Ovary (tissue), 3 donors: ENCODE measurements around the gene CSMD2.

Experiments used
- EP300 ChIP-seq: sonication (generic); formaldehyde crosslinking; IDR thresholded peaks from one replicate; pipeline ENCODE4 v1.6.1; 2017; ENCODE audit warnings: antibody characterized with exemption
- POLR2A ChIP-seq: fragments of 450-650 bp; IDR thresholded peaks from one replicate; pipeline ENCODE4 v1.6.1; 2017; ENCODE audit warnings: antibody characterized with exemption, mild to moderate bottlenecking, moderate library complexity
- TF ChIP-seq, protein P1 (sequence below), 3 donors: fragments of 450-650 bp in 2 of 3; fragments of 200-600 bp in 1 of 3; IDR thresholded peaks; one replicate each; pipeline versions ENCODE4 v1.5.1 to v1.8.0; 2016 to 2022; ENCODE audit warnings: antibody characterized with exemption in 3 of 3, mild to moderate bottlenecking in 1 of 3
- donor health status: DM: no; HTN: no; CAD: no.

GRCh38 chr1:34007760-34008159 lies 157.3 kb downstream of the CSMD2 start:
- TF ChIP-seq POLR2A (no peak), EP300 (no peak)
- TF ChIP-seq, protein P1, sequence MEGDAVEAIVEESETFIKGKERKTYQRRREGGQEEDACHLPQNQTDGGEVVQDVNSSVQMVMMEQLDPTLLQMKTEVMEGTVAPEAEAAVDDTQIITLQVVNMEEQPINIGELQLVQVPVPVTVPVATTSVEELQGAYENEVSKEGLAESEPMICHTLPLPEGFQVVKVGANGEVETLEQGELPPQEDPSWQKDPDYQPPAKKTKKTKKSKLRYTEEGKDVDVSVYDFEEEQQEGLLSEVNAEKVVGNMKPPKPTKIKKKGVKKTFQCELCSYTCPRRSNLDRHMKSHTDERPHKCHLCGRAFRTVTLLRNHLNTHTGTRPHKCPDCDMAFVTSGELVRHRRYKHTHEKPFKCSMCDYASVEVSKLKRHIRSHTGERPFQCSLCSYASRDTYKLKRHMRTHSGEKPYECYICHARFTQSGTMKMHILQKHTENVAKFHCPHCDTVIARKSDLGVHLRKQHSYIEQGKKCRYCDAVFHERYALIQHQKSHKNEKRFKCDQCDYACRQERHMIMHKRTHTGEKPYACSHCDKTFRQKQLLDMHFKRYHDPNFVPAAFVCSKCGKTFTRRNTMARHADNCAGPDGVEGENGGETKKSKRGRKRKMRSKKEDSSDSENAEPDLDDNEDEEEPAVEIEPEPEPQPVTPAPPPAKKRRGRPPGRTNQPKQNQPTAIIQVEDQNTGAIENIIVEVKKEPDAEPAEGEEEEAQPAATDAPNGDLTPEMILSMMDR (IDR thresholded peaks at IDR 0.05), result no peak
